ENCODE results near the gene CNN2.

DNA sequence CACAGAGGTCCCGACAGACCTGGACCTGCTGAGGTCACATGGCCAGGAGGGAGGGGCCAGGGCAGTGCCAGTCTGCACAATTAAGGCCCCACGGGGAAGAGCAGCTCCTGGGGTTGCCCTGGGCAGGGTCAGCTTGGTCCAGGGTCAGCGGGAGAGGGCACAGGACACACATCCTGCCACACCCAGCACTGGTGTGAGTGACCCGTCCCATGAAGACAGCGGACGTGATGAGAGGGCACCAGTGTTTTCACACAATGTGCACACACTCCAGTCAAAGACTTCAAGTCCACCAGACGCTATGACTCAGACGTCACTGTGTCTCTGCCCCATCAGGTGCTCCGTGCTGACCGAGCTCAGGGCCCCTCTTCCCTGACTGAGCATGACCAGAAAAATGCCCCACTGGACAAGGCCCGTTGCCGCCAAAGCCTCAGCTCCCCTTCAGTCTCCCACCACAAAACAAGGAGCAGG lies 9.7 kb upstream of the CNN2 start:
- TF ChIP-seq, protein P1, sequence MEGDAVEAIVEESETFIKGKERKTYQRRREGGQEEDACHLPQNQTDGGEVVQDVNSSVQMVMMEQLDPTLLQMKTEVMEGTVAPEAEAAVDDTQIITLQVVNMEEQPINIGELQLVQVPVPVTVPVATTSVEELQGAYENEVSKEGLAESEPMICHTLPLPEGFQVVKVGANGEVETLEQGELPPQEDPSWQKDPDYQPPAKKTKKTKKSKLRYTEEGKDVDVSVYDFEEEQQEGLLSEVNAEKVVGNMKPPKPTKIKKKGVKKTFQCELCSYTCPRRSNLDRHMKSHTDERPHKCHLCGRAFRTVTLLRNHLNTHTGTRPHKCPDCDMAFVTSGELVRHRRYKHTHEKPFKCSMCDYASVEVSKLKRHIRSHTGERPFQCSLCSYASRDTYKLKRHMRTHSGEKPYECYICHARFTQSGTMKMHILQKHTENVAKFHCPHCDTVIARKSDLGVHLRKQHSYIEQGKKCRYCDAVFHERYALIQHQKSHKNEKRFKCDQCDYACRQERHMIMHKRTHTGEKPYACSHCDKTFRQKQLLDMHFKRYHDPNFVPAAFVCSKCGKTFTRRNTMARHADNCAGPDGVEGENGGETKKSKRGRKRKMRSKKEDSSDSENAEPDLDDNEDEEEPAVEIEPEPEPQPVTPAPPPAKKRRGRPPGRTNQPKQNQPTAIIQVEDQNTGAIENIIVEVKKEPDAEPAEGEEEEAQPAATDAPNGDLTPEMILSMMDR (IDR thresholded peaks at IDR 0.05): no peak
- no peak for TF ChIP-seq ZFX (IDR thresholded peaks at IDR 0.05; ENCODE audit: borderline replicate concordance)
